HEK293T (cell line): ENCODE results near the gene PP2D1.
A peak's percentile ranks its signal among the peaks of the same experiment; 100 is the strongest.

Experiments
- CTCF ChIA-PET: fragments of 350-600 bp; formaldehyde crosslinking; extraction: SDS; loops from one replicate; lab custom pipeline; 2021; ENCODE audit warnings: antibody characterized with exemption, inconsistent platforms; lab: Yijun Ruan, JAX
- POLR2A ChIA-PET: fragments of 350-600 bp; formaldehyde crosslinking; extraction: SDS; loops from one replicate; lab custom pipeline; 2020; ENCODE audit warnings: antibody characterized with exemption, inconsistent platforms; lab: Yijun Ruan, JAX
- DNase-seq: peaks from one replicate; pipeline ENCODE4 v3.0.0; 2012; ENCODE audit warnings: mixed read lengths; ENCODE audit errors: extremely low spot score
- ARNT ChIP-seq: fragments of 450-650 bp; IDR thresholded peaks from 2 replicates; pipeline ENCODE4 v1.6.1; 2017; ENCODE audit warnings: mild to moderate bottlenecking
- BHLHE40 ChIP-seq: fragments of 450-650 bp; IDR thresholded peaks from 2 replicates; pipeline ENCODE4 v1.6.1; 2016; ENCODE audit warnings: mild to moderate bottlenecking, moderate library complexity, borderline replicate concordance
- CTBP1 ChIP-seq: fragments of 450-650 bp; IDR thresholded peaks from 2 replicates; pipeline ENCODE4 v1.6.1; 2016; ENCODE audit warnings: borderline replicate concordance
- ELF4 ChIP-seq: fragments of 450-650 bp; IDR thresholded peaks from 2 replicates; pipeline ENCODE4 v1.6.1; 2017; ENCODE audit warnings: antibody characterized with exemption
- FOXA1 ChIP-seq: fragments of 450-650 bp; IDR thresholded peaks from 2 replicates; pipeline ENCODE4 v1.6.1; 2016; ENCODE audit warnings: mild to moderate bottlenecking
- FOXK2 ChIP-seq: fragments of 450-650 bp; IDR thresholded peaks from 2 replicates; pipeline ENCODE4 v1.6.1; 2016; ENCODE audit warnings: mild to moderate bottlenecking
- FOXM1 ChIP-seq: fragments of 450-650 bp; IDR thresholded peaks from 2 replicates; pipeline ENCODE4 v1.6.1; 2017; ENCODE audit warnings: mild to moderate bottlenecking, borderline replicate concordance
- HDGF ChIP-seq: fragments of 450-650 bp; IDR thresholded peaks from 2 replicates; pipeline ENCODE4 v1.6.1; 2017; ENCODE audit warnings: antibody characterized with exemption, borderline replicate concordance
- L3MBTL2 ChIP-seq: fragments of 450-650 bp; conservative IDR thresholded peaks from 2 replicates; pipeline ENCODE4 v1.6.1; 2016; ENCODE audit warnings: mild to moderate bottlenecking
- LEF1 ChIP-seq: fragments of 450-650 bp; IDR thresholded peaks from 2 replicates; pipeline ENCODE4 v1.6.1; 2017; ENCODE audit warnings: mild to moderate bottlenecking, borderline replicate concordance
- NFRKB ChIP-seq: fragments of 450-650 bp; IDR thresholded peaks from 2 replicates; pipeline ENCODE4 v1.6.1; 2016; ENCODE audit warnings: mild to moderate bottlenecking, moderate library complexity
- SP1 ChIP-seq: fragments of 450-650 bp; IDR thresholded peaks from 2 replicates; pipeline ENCODE4 v1.6.1; 2017
- SUZ12 ChIP-seq: fragments of 450-650 bp; IDR thresholded peaks from 2 replicates; pipeline ENCODE4 v1.6.1; 2016; ENCODE audit warnings: mild to moderate bottlenecking
- TARDBP ChIP-seq: fragments of 450-650 bp; IDR thresholded peaks from 2 replicates; pipeline ENCODE4 v1.6.1; 2016
- ZNF384 ChIP-seq: fragments of 450-650 bp; IDR thresholded peaks from 2 replicates; pipeline ENCODE4 v1.6.1; 2016
- TF ChIP-seq, protein P1 (sequence below): fragments of 450-650 bp; IDR thresholded peaks from 2 replicates; pipeline ENCODE4 v1.6.1; 2016

The PP2D1 gene

DNA sequence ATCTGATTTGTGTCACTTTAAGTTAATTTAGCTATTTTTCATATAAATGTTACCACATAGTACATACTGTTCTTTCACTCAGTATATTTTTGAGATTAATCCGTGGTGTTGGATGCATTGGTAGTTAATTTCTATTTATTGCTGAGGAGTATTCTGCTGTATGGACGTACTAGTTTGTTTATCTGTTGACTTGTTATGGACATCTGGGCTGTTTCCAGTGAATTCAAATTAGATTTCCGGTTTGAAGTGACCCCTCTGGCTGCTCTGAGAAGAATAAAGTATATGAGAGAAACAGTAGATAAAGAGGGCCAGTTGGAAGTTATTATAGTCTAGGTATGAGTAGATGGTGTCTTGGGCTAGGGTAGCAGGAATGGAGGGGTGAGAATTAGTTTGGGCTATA lies 43.8 kb upstream of the PP2D1 start:
- ChIA-PET POLR2A (no interaction called here), CTCF (no interaction called here)
- TF ChIP-seq ARNT (no peak), FOXM1 (no peak), ELF4 (no peak), L3MBTL2 (no peak), SUZ12 (no peak), CTBP1 (no peak), HDGF (no peak), FOXA1 (no peak), SP1 (no peak), NFRKB (no peak), TARDBP (no peak), LEF1 (no peak), BHLHE40 (no peak), ZNF384 (no peak), FOXK2 (no peak)
- TF ChIP-seq, protein P1, sequence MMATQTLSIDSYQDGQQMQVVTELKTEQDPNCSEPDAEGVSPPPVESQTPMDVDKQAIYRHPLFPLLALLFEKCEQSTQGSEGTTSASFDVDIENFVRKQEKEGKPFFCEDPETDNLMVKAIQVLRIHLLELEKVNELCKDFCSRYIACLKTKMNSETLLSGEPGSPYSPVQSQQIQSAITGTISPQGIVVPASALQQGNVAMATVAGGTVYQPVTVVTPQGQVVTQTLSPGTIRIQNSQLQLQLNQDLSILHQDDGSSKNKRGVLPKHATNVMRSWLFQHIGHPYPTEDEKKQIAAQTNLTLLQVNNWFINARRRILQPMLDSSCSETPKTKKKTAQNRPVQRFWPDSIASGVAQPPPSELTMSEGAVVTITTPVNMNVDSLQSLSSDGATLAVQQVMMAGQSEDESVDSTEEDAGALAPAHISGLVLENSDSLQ, result no peak
- DNase-seq, result no peak

DNA sequence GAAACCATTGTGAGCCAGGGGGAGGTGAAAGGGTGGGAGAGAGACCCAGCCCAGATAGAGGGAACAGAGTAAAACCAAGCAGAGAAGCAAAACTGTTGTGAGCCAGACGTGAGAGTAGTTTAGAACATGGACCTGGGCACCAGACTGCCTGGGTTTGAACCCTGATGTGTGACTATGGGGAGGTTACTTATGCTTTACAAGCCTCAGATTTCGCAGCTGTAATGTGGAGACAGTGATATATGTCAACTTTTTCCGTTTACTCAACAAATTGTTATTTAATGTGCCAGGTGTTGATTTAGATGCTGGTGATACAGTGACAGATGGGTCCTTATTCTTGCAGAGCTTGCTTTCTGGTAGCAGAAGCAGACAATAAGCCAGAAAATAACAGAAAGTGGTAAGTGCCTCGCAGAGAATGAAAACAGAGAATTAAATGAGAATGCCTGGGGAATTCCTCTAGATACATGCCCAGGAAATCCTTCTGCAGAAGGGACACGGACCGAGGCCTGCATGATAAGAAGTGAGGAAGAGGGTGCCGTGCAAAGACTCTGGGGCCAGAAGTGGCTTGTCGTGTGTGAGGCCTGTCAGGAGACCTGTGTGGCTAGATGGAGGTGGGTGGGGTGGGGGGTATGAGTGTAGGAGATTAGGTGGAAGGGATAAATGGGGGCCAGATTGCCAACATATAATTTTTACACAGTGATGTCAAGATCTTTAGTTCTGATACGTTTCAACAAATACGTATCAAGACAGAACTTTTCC lies 43.1 kb upstream of the PP2D1 start:
- POLR2A ChIA-PET, result no interaction called here
- TF ChIP-seq HDGF, result no peak
- TF ChIP-seq L3MBTL2, result no peak
- TF ChIP-seq, protein P1, result peak; percentile 84
- no peak for TF ChIP-seq CTBP1
- CTCF ChIA-PET, result no interaction called here
- no peak for DNase-seq

DNA sequence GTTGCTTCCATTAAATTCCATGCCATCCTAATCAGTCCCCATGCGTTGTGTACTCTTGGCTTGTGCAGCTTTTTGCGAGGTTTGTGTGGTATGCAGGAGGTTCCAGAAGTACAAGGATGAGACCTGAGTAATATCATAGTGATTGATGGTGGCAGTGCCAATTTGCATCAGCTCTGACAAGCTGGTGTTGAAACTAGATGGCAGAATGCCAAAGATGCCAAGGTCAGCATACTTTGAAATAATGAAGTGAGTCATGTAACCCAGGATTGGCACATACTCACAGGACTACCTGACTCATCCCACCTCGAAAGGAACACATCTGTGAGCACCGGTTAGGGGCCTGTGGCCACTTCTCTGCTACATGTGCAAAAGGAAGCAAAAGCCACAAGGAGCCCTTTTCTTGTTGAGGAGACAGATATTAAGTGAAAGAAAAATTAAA lies 42.5 kb upstream of the PP2D1 start:
- CTCF ChIA-PET, result no interaction called here
- no peak for DNase-seq
- POLR2A ChIA-PET, result no interaction called here
- TF ChIP-seq ZNF384 (no peak), TARDBP (no peak)
- TF ChIP-seq, protein P1, result 0 out of 2 replicates have a peak, but pooled peaks have one; percentile 10

DNA sequence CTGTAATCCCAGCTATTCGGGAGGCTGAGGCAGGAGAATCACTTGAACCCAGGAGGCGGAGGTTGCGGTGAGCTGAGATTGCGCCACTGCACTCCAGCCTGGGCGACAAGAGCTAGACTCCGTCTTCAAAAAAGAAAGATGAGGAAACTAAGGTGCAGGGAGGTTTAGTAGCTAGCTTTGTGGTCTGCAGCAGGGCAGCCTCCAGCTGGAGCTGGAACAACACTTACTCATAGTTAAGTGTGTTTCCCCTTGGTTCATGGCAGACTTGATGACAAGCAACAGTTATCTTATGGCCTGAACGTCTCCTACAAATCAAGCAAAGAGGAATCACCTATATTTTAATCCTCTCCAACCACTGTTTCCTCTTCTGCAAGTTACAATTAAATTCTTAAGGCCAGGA lies 40.8 kb upstream of the PP2D1 start:
- no peak for TF ChIP-seq HDGF
- TF ChIP-seq CTBP1, result no peak
- TF ChIP-seq ZNF384, result no peak
- TF ChIP-seq, protein P1, result no peak
- no peak for TF ChIP-seq ELF4
- no peak for TF ChIP-seq ARNT
- DNase-seq, result no peak
- POLR2A ChIA-PET, result interaction anchor here (1.1 kb wide), 1 partner anchor 13 kb away, joined by 5 read pairs; the partner anchor contains the start of gene KAT2B
- CTCF ChIA-PET, result no interaction called here

DNA sequence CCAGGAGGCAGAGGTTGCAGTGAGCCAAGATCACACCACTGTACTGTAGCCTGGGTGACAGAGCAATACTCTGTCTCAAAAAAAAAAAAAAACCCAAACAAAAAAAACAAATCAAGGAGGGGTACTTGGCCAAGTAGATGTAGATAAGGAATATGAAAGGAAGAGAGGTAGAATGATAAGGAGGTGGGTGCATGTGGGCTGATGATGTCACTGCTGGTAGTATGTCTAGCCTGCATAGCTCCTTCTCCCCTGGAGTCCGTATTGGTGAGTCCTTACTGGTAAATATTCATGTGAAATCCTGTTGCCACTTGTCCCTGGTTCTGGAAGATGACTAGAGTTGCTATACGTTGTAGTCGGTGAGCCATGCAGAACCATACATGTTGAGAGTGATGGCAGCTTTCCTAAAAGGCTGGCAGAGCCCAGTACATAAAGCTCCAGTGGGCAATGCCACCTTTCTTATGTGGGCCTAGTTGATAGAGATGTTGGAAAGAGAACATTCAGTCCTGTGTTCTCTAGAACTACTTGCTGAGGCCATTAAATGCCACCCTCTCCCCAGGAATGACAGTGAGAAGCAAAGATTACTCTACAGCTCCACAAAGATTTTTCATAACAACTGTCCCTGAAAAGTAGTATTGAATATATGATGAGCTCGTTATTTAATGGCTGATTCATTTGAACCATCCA lies 39.2 kb upstream of the PP2D1 start:
- ChIA-PET POLR2A (no interaction called here), CTCF (no interaction called here)

More for the DNA sequence above, 39.2 kb upstream of the PP2D1 start:
- no peak for DNase-seq
- TF ChIP-seq NFRKB (no peak), L3MBTL2 (no peak), FOXK2 (no peak), SP1 (no peak), ELF4 (no peak), BHLHE40 (no peak), LEF1 (no peak), HDGF (no peak), ZNF384 (no peak), TARDBP (no peak), CTBP1 (no peak), SUZ12 (no peak), FOXM1 (no peak), FOXA1 (no peak)
- TF ChIP-seq, protein P1, result no peak
